CD8-positive, alpha-beta memory T cell (primary cell): ENCODE measurements around the gene GLCE. TPM values are rescaled to one million over a fixed set of nuclear protein-coding genes. Genes with fewer than 3 reads are reported as not detected.

Experiments used
- CTCF ChIA-PET: fragments of 350-600 bp; sonication (Branson Sonifier 250); formaldehyde crosslinking; loops from one replicate; lab custom pipeline; 2021; ENCODE audit warnings: antibody characterized with exemption; lab: Charles Lee
- POLR2A ChIA-PET: fragments of 350-600 bp; sonication (Branson Sonifier 250); formaldehyde crosslinking; loops from one replicate; lab custom pipeline; 2021; ENCODE audit warnings: antibody characterized with exemption; lab: Charles Lee
- DNase-seq, 5 donors: peaks; one replicate each; pipeline versions ENCODE4 v3.0.0 to v3.0.0-alpha.2; 2020 to 2022; ENCODE audit warnings: mixed read lengths in 1 of 5
- H3K27ac ChIP-seq: one replicate; pipeline ENCODE4 v1.7.0; 2013; ENCODE audit warnings: low read depth, mild to moderate bottlenecking, low read length, moderate library complexity
- H3K27me3 ChIP-seq: 2 replicates; pipeline ENCODE4 v1.7.0; 2013; ENCODE audit warnings: low read length, mild to moderate bottlenecking; ENCODE audit not compliant: insufficient read depth, poor library complexity, severe bottlenecking
- H3K36me3 ChIP-seq: 2 replicates; pipeline ENCODE4 v1.7.0; 2013; ENCODE audit warnings: mild to moderate bottlenecking, low read length, moderate library complexity; ENCODE audit not compliant: insufficient read depth
- H3K4me1 ChIP-seq: 2 replicates; pipeline ENCODE4 v1.7.0; 2013; ENCODE audit warnings: mild to moderate bottlenecking, low read length, moderate library complexity; ENCODE audit not compliant: insufficient read depth
- H3K4me3 ChIP-seq: 2 replicates; pipeline ENCODE4 v1.7.0; 2013; ENCODE audit warnings: mild to moderate bottlenecking, low read length
- H3K9me3 ChIP-seq: 2 replicates; pipeline ENCODE4 v1.7.0; 2013; ENCODE audit warnings: mild to moderate bottlenecking, low read length
- H3K27ac Mint-ChIP-seq, 8 donors: one replicate each; pipeline ENCODE4 v1.8.0; 2020 to 2021; ENCODE audit warnings: mixed read lengths in 8 of 8, mild to moderate bottlenecking in 6 of 8, inconsistent platforms in 3 of 8, moderate library complexity in 3 of 8
- H3K27me3 Mint-ChIP-seq, 2 donors: one replicate each; pipeline ENCODE4 v1.8.0; 2020 to 2021; ENCODE audit warnings: mixed read lengths in 2 of 2, mild to moderate bottlenecking in 1 of 2, moderate library complexity in 1 of 2
- H3K36me3 Mint-ChIP-seq, 3 donors: one replicate each; pipeline ENCODE4 v1.8.0; 2020 to 2021; ENCODE audit warnings: mixed read lengths in 3 of 3, inconsistent platforms in 1 of 3, mild to moderate bottlenecking in 1 of 3
- H3K4me1 Mint-ChIP-seq, 3 donors: one replicate each; pipeline ENCODE4 v1.8.0; 2020 to 2021; ENCODE audit warnings: mixed read lengths in 3 of 3, inconsistent platforms in 1 of 3, mild to moderate bottlenecking in 1 of 3
- H3K4me3 Mint-ChIP-seq, 7 donors: one replicate each; pipeline ENCODE4 v1.8.0; 2020 to 2021; ENCODE audit warnings: mixed read lengths in 7 of 7, mild to moderate bottlenecking in 6 of 7, moderate library complexity in 4 of 7, inconsistent platforms in 2 of 7
- H3K9me3 Mint-ChIP-seq, 5 donors: one replicate each; pipeline ENCODE4 v1.8.0; 2020 to 2022; ENCODE audit warnings: mixed read lengths in 5 of 5, mild to moderate bottlenecking in 3 of 5, moderate library complexity in 2 of 5, inconsistent platforms in 1 of 5
- polyA plus RNA-seq: library from polyadenylated mRNA; unstranded; fragments of 300-500 nt; fragmentation: Illumina TruSeq; gene quantifications from one replicate; pipeline ENCODE4 v1.2.3, GENCODE V29; 2021
- total RNA-seq, 2 experiments: library from RNA; stranded (reverse); gene quantifications; one replicate each; pipeline ENCODE4 v1.2.3, GENCODE V29; 2021

The GLCE gene
- total and polyA plus RNA-seq, 3 experiments from 2014 or later: 5.4 to 8.4 (median 5.7) TPM

DNA sequence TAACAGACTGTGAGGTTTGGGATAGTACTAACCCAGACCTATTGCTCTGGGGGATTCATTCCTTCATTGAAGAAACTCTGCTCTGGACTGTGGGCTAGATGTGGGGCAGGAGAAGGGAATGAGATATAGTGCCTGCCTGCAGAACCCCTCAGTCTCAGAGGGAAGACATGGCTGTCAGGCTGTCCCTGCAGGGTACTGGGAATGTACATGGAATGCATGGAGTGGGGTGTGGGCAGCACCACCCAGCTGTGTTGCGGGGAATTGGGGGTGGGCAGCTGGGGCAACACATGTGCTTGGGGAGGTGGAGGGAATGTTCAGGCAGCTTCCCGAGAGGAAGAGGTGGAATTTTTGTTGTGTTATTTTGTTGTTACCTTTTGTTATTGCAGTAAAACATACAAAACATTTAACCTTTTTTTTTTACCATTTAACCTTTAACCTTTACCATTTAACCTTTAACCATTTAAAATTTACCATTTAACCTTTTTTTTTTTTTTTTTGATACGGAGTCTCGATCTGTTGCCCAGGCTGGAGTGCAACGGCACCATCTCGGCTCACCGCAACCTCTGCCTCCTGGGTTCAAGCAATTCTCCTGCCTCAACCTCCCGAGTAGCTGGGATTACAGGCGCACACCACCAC, 145.6 kb downstream of the GLCE start:
- Histone ChIP-seq H3K4me3 (no peak overlapping the region), H3K4me1 (no peaks in the 10 kb centered on the region), H3K27ac (no peak overlapping the region), H3K36me3 (no peaks in the 10 kb centered on the region), H3K27me3 (peaks cover 9% of the 10 kb centered on the region), H3K9me3 (no peaks in the 10 kb centered on the region)
- CTCF ChIA-PET: no interaction called here
- Mint-ChIP-seq H3K36me3 (peaks cover 0 to 7% (median 0%) of the 10 kb centered on the region in 3 donors), H3K27ac (no peak overlapping the region), H3K9me3 (peaks cover 0 to 2% (median 0%) of the 10 kb centered on the region in 5 donors), H3K4me3 (no peak overlapping the region), H3K27me3 (peaks cover 37 to 69% of the 10 kb centered on the region in 2 donors), H3K4me1 (no peaks in the 10 kb centered on the region)
- no peak for DNase-seq
- POLR2A ChIA-PET: no interaction called here

DNA sequence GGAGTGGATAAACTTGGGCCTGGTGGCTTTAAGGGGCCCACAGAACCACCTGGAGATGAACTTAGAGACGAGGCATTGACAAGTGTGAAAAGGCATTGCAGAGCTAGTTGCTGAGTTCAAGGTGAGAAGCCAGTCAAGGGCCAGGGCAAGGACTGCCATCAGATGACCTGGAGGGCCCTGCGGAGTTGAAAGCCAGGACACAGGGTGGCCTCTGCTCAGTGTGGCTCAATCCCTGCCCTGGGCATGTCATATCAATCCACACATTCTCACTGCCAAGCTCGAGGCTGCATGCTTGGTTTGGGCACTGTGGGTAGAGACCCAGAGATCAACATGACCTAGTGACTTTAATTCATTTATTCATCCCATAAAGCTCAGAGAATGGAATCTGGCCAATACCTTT, 147.5 kb downstream of the GLCE start:
- CTCF ChIA-PET: no interaction called here
- Mint-ChIP-seq H3K9me3 (peaks cover 0 to 2% (median 0%) of the 10 kb centered on the region in 5 donors), H3K27ac (no peak overlapping the region), H3K4me3 (no peak overlapping the region), H3K36me3 (peaks cover 0 to 7% (median 0%) of the 10 kb centered on the region in 3 donors), H3K27me3 (peaks cover 25 to 66% of the 10 kb centered on the region in 2 donors), H3K4me1 (no peaks in the 10 kb centered on the region)
- H3K4me1 ChIP-seq: no peaks in the 10 kb centered on the region
- H3K4me3 ChIP-seq: no peak overlapping the region
- no peaks in the 10 kb centered on the region for H3K9me3 ChIP-seq
- H3K36me3 ChIP-seq: no peaks in the 10 kb centered on the region
- no peak for DNase-seq
- H3K27ac ChIP-seq: no peak overlapping the region
- H3K27me3 ChIP-seq: peaks cover under 1% of the 10 kb centered on the region
- POLR2A ChIA-PET: no interaction called here

DNA sequence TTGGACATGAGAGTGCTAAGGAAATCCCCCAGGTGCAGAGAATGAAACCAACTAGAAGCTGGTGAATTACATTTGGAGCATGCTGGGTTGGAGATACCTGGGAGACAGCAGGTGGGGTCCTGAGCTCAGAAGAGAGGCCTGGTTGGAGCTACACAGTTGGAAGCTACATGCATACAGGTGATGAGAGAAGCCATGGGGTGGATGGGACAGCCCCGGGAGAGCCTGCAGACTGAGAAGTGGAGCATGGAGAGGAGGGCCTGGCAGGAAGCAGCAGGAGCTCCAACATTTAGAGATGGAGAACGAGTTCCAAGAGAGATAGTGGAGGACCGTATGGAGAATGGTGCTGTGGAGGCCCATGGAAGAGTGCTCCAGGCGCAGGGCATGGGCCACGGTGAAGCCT, 148.5 kb downstream of the GLCE start:
- POLR2A ChIA-PET: no interaction called here
- CTCF ChIA-PET: no interaction called here
- H3K36me3 Mint-ChIP-seq: peaks cover 0 to 7% (median 0%) of the 10 kb centered on the region in 3 donors

DNA sequence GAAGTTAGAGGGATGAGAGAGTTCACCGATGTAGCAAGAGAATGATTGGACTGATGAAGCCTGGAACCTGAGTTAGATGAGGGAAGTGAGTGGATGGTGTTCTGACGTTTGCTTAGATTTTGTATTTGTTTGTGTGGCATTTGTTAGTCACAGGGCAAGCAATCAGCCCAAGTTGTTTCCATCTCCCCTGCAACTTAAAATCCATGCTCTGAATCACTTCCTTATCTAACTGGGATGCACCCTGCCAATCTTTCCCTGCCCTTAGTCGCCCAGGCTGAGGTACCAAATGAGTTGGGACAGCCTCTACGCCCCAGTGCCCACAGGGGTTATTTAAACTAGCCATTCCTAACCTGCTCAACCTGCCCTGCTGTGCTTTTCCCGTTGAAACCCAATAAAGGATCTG, 150.9 kb downstream of the GLCE start:
- Mint-ChIP-seq H3K27ac (no peak overlapping the region), H3K36me3 (peaks cover 0 to 7% (median 0%) of the 10 kb centered on the region in 3 donors), H3K9me3 (peaks cover 0 to 2% (median 0%) of the 10 kb centered on the region in 5 donors), H3K4me1 (no peaks in the 10 kb centered on the region), H3K27me3 (peaks cover 15 to 60% of the 10 kb centered on the region in 2 donors), H3K4me3 (no peak overlapping the region)
- Histone ChIP-seq H3K4me3 (no peak overlapping the region), H3K27me3 (no peaks in the 10 kb centered on the region), H3K9me3 (no peaks in the 10 kb centered on the region), H3K4me1 (no peaks in the 10 kb centered on the region), H3K27ac (no peak overlapping the region), H3K36me3 (no peaks in the 10 kb centered on the region)
- DNase-seq: no peak
- POLR2A ChIA-PET: no interaction called here
- CTCF ChIA-PET: no interaction called here

More for the DNA sequence above, 148.5 kb downstream of the GLCE start:
- Mint-ChIP-seq H3K9me3 (peaks cover 0 to 2% (median 0%) of the 10 kb centered on the region in 5 donors), H3K4me1 (no peaks in the 10 kb centered on the region), H3K4me3 (no peak overlapping the region), H3K27me3 (peaks cover 20 to 63% of the 10 kb centered on the region in 2 donors), H3K27ac (no peak overlapping the region)
- DNase-seq: no peak
- Histone ChIP-seq H3K4me3 (no peak overlapping the region), H3K4me1 (no peaks in the 10 kb centered on the region), H3K36me3 (no peaks in the 10 kb centered on the region), H3K27me3 (no peaks in the 10 kb centered on the region), H3K9me3 (no peaks in the 10 kb centered on the region), H3K27ac (no peak overlapping the region)

DNA sequence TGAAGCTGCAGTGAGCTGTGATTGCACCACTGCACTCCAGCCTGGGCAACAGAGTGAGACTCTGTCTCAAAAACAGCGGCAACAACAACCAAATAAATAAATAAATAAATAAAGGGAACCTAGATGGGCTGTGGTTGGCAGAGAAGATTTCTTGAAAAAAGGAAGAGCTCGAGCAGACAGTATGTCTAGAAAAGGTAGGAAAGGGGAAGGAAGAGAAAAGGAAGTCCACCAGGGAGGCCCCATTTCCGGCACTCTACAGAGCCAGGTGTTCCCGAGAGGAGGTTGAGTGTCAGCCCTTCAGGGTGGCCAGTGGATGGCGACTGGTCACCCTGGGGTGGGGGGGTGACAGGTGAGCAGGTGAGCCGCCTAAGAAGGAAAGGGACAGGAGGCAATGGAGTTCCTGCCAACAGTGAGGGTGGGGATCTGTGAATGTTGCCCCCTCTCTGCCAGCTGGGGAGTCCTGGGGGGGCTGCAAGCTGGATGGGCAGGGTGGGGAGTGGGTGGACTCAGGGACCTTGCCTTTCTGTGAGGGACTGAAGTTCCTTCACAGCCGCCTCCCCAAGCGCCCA, 153.1 kb downstream of the GLCE start:
- Mint-ChIP-seq H3K27ac (no peak overlapping the region), H3K36me3 (no peaks in the 10 kb centered on the region), H3K9me3 (peaks cover 0 to under 1% (median 0%) of the 10 kb centered on the region in 5 donors), H3K27me3 (peaks cover 10 to 57% of the 10 kb centered on the region in 2 donors), H3K4me3 (no peak overlapping the region), H3K4me1 (no peaks in the 10 kb centered on the region)
- H3K36me3 ChIP-seq: no peaks in the 10 kb centered on the region
- DNase-seq: no peak
- H3K27ac ChIP-seq: no peak overlapping the region
- H3K9me3 ChIP-seq: no peaks in the 10 kb centered on the region
- CTCF ChIA-PET: no interaction called here
- H3K4me3 ChIP-seq: no peak overlapping the region
- H3K4me1 ChIP-seq: no peaks in the 10 kb centered on the region
- no peaks in the 10 kb centered on the region for H3K27me3 ChIP-seq
- POLR2A ChIA-PET: no interaction called here

DNA sequence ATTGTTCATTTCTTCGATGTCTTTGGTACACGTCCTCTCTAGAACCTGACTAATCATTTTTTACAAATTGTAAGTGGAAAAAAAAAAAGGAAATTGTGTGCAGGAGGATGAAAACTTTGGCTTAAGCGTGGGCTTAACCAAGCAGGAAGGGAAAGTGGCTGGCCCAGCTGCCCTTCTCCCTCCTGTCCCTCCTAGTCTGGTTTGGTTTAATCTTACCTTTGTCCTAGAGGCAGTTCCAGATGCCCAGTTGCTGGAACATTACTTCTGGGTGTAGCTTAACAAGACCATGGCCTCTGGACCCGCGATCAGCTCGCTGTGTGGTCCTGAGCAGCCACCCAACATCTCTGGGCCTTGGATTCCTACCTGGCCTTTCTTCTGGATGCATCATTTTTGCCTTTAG, 153.7 kb downstream of the GLCE start:
- Histone ChIP-seq H3K9me3 (no peaks in the 10 kb centered on the region), H3K36me3 (no peaks in the 10 kb centered on the region), H3K4me3 (no peak overlapping the region), H3K27ac (no peak overlapping the region), H3K4me1 (no peaks in the 10 kb centered on the region), H3K27me3 (no peaks in the 10 kb centered on the region)
- H3K4me1 Mint-ChIP-seq: no peaks in the 10 kb centered on the region
- H3K27me3 Mint-ChIP-seq: peaks cover 8 to 52% of the 10 kb centered on the region in 2 donors
- no peak overlapping the region for H3K4me3 Mint-ChIP-seq
- no peaks in the 10 kb centered on the region for H3K9me3 Mint-ChIP-seq
- no peaks in the 10 kb centered on the region for H3K36me3 Mint-ChIP-seq
- H3K27ac Mint-ChIP-seq: peak overlapping the region in 1 of 8 donors; percentile 21
- DNase-seq: no peak
- ChIA-PET POLR2A (no interaction called here), CTCF (no interaction called here)

DNA sequence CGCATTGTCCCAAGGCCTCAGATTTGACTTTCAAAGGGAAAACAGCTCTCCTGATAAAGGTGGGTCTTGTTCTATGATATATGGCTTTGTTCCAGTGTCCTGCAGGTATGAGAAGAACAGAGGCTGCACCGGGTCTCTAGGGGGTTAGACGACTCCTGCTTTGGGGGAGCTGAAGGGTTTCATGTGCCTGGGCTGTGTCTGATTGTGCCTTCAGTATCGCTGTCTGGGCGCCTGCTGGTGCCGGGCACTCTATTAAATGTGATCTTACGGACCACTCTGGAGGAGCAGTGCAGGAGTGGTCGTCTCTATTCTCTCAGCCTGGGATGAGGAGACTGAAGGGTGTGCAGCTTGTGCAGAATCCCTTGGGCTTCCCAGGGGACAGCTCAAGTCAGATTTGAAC, 154.3 kb downstream of the GLCE start:
- Histone ChIP-seq H3K4me1 (no peaks in the 10 kb centered on the region), H3K4me3 (no peak overlapping the region), H3K27me3 (no peaks in the 10 kb centered on the region), H3K27ac (no peak overlapping the region), H3K9me3 (no peaks in the 10 kb centered on the region), H3K36me3 (no peaks in the 10 kb centered on the region)
- no peak overlapping the region for H3K4me3 Mint-ChIP-seq
- DNase-seq: no peak
- POLR2A ChIA-PET: interaction anchor here (0.6 kb wide), 1 partner anchor 733 kb away, joined by 3 read pairs; no protein-coding TSS in a partner anchor
- peaks cover 5 to 49% of the 10 kb centered on the region in 2 donors for H3K27me3 Mint-ChIP-seq
- H3K4me1 Mint-ChIP-seq: no peaks in the 10 kb centered on the region
- no peaks in the 10 kb centered on the region for H3K36me3 Mint-ChIP-seq
- CTCF ChIA-PET: no interaction called here
- no peak overlapping the region for H3K27ac Mint-ChIP-seq
- H3K9me3 Mint-ChIP-seq: no peaks in the 10 kb centered on the region

DNA sequence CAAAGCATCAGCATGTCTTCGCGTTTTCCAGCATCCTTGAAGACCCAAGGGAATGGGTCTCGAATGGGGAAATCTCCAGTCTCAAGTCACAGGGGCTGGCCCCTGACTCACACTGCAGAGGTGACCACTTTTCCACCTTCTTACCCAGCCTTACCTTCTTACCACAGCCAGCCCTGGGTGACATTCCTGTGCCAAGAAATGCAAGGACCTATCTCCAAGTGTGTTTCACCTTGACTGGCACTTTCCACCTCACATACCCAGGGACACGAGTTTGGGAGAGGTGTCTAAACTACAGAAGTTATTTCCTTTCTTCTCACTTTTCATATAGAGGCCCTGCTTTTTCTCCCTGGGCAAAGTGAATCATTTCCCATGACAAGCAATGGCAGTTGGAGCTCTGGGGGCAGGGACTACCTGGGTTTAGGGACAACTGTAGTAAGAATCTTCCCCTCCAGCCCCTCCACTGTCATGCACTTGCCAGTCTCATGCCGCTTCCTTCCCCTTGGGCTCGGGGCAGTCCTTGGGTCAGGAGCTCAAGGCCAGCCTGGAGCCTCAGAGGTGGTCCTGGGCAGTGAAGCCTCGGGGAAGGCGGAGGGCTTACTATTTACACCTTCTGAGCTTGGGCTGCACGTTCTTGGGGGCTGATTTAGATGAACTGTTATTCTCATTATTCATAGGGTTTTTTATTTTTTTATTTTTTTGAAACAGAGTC, 155.1 kb downstream of the GLCE start:
- no peak overlapping the region for H3K4me3 ChIP-seq
- peak overlapping the region in 1 of 8 donors; percentile 23 for H3K27ac Mint-ChIP-seq
- CTCF ChIA-PET: no interaction called here

More for the DNA sequence above, 155.1 kb downstream of the GLCE start:
- Histone ChIP-seq H3K27ac (no peak overlapping the region), H3K27me3 (no peaks in the 10 kb centered on the region), H3K9me3 (no peaks in the 10 kb centered on the region), H3K36me3 (no peaks in the 10 kb centered on the region), H3K4me1 (no peaks in the 10 kb centered on the region)
- H3K4me3 Mint-ChIP-seq: no peak overlapping the region
- DNase-seq: no peak
- no peaks in the 10 kb centered on the region for H3K9me3 Mint-ChIP-seq
- POLR2A ChIA-PET: interaction anchor here (0.6 kb wide), 1 partner anchor 733 kb away, joined by 3 read pairs; no protein-coding TSS in a partner anchor
- peaks cover 5 to 47% of the 10 kb centered on the region in 2 donors for H3K27me3 Mint-ChIP-seq
- H3K36me3 Mint-ChIP-seq: no peaks in the 10 kb centered on the region
- no peaks in the 10 kb centered on the region for H3K4me1 Mint-ChIP-seq
